ENCODE data around the gene PRKCH.

PRKCH gene

DNA sequence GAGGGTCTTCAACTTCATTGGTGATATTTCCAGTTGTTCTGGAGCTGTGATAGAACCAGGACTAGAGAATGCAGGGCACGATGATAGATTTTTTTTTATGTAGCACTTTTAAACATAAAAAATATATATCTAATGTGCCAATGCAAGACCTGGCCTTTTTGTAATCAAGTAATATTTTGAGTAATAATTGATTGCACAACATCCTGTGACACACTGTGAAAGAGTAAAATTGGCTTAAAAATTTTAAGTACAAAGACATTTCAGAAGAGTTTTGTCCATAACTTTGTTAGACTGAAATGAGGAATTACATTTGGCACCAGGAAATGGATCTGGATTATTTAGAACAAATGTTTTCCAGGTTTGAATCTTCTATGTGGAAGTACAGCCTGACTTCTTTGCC lies 22.1 kb downstream of the PRKCH start:
- TF ChIP-seq ZNF292 (tag by site-specific recombination; IDR thresholded peaks at IDR 0.05; ENCODE audit: borderline replicate concordance, low read depth) (no peak), ZNF830 (tag by site-specific recombination; IDR thresholded peaks at IDR 0.05; ENCODE audit: low read depth) (no peak), ZNF558 (tag by site-specific recombination; IDR thresholded peaks at IDR 0.05) (no peak), ZBTB20 (tag by site-specific recombination; IDR thresholded peaks at IDR 0.05) (no peak), KLF16 (tag by site-specific recombination; IDR thresholded peaks at IDR 0.05) (no peak), ZNF19 (tag by site-specific recombination; IDR thresholded peaks at IDR 0.05; ENCODE audit: low read depth) (no peak), ZFP41 (tag by site-specific recombination; IDR thresholded peaks at IDR 0.05; ENCODE audit: borderline replicate concordance) (no peak), ZNF175 (tag by site-specific recombination; IDR thresholded peaks at IDR 0.05) (no peak), ZNF677 (tag by site-specific recombination; IDR thresholded peaks at IDR 0.05) (no peak), SETDB1 (IDR thresholded peaks at IDR 0.05; ENCODE audit: insufficient read length, low read length) (no peak), ZNF530 (tag by site-specific recombination; IDR thresholded peaks at IDR 0.05; ENCODE audit: low read depth) (no peak), ZNF621 (tag by site-specific recombination; IDR thresholded peaks at IDR 0.05) (no peak)
- TF ChIP-seq, protein P1, sequence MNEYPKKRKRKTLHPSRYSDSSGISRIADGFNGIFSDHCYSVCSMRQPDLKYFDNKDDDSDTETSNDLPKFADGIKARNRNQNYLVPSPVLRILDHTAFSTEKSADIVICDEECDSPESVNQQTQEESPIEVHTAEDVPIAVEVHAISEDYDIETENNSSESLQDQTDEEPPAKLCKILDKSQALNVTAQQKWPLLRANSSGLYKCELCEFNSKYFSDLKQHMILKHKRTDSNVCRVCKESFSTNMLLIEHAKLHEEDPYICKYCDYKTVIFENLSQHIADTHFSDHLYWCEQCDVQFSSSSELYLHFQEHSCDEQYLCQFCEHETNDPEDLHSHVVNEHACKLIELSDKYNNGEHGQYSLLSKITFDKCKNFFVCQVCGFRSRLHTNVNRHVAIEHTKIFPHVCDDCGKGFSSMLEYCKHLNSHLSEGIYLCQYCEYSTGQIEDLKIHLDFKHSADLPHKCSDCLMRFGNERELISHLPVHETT (tag by site-specific recombination; IDR thresholded peaks at IDR 0.05), result no peak
- H3K27ac ChIP-seq (ENCODE audit: extremely low read depth, low read depth, low read length), result no peak overlapping the region
- H3K4me3 ChIP-seq (ENCODE audit: low read depth, low read length), result no peak overlapping the region
- ChIA-PET CTCF (interaction anchor here (0.6 kb wide), 2 partner anchors 10 to 722 kb away, joined by 3 read pairs; no protein-coding TSS in a partner anchor), POLR2A (no interaction called here)
- H3K9me3 ChIP-seq (ENCODE audit: control insufficient read depth, insufficient read depth, low read depth, low read length), result no peaks in the 10 kb centered on the region
- H3K4me1 ChIP-seq (ENCODE audit: control insufficient read depth, insufficient read depth, low read length), result peaks cover 4% of the 10 kb centered on the region; the same call in 1 of the 2 replicates
- no peaks in the 10 kb centered on the region for H3K36me3 ChIP-seq (ENCODE audit: control insufficient read depth in 2 of 2, insufficient read depth in 1 of 2, low read length in 2 of 2)

DNA sequence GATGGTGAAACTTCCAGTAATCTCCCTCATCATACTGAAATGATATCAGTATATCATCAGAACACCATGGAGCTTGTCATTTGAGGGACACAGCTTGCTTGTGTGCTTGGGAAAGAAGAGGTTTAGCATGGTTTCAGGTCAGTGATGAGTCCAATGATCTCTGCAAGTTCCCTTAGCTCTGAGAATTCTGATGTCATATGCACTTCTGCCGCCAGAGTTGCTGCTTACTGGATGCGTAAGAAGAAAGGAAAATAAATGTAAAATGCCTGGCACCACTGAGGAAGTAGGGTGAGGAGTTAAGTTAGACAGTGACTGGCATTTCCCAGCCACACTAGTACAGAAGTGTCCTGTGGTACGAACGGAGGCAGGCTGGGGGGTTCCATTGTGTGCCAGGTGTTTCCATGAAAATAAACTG lies 22.6 kb downstream of the PRKCH start:
- no peak overlapping the region for H3K4me3 ChIP-seq (ENCODE audit: low read depth, low read length)
- no peak overlapping the region for H3K27ac ChIP-seq (ENCODE audit: extremely low read depth, low read depth, low read length)
- POLR2A ChIA-PET, result no interaction called here
- CTCF ChIA-PET, result interaction anchor here (0.6 kb wide), 2 partner anchors 10 to 723 kb away, joined by 3 read pairs; no protein-coding TSS in a partner anchor
- peaks cover 4% of the 10 kb centered on the region; the same call in 1 of the 2 replicates for H3K4me1 ChIP-seq (ENCODE audit: control insufficient read depth, insufficient read depth, low read length)
- H3K9me3 ChIP-seq (ENCODE audit: control insufficient read depth, insufficient read depth, low read depth, low read length), result no peaks in the 10 kb centered on the region; the same call in 1 of the 2 replicates
- TF ChIP-seq ZNF514 (tag by site-specific recombination; IDR thresholded peaks at IDR 0.05), result no peak
- TF ChIP-seq, protein P2, sequence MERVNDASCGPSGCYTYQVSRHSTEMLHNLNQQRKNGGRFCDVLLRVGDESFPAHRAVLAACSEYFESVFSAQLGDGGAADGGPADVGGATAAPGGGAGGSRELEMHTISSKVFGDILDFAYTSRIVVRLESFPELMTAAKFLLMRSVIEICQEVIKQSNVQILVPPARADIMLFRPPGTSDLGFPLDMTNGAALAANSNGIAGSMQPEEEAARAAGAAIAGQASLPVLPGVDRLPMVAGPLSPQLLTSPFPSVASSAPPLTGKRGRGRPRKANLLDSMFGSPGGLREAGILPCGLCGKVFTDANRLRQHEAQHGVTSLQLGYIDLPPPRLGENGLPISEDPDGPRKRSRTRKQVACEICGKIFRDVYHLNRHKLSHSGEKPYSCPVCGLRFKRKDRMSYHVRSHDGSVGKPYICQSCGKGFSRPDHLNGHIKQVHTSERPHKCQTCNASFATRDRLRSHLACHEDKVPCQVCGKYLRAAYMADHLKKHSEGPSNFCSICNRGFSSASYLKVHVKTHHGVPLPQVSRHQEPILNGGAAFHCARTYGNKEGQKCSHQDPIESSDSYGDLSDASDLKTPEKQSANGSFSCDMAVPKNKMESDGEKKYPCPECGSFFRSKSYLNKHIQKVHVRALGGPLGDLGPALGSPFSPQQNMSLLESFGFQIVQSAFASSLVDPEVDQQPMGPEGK (tag by site-specific recombination; IDR thresholded peaks at IDR 0.05), result no peak
- TF ChIP-seq TCF7L2 (IDR thresholded peaks at IDR 0.05; ENCODE audit: borderline replicate concordance, low read depth, low read length), result no peak
- TF ChIP-seq, protein P3, sequence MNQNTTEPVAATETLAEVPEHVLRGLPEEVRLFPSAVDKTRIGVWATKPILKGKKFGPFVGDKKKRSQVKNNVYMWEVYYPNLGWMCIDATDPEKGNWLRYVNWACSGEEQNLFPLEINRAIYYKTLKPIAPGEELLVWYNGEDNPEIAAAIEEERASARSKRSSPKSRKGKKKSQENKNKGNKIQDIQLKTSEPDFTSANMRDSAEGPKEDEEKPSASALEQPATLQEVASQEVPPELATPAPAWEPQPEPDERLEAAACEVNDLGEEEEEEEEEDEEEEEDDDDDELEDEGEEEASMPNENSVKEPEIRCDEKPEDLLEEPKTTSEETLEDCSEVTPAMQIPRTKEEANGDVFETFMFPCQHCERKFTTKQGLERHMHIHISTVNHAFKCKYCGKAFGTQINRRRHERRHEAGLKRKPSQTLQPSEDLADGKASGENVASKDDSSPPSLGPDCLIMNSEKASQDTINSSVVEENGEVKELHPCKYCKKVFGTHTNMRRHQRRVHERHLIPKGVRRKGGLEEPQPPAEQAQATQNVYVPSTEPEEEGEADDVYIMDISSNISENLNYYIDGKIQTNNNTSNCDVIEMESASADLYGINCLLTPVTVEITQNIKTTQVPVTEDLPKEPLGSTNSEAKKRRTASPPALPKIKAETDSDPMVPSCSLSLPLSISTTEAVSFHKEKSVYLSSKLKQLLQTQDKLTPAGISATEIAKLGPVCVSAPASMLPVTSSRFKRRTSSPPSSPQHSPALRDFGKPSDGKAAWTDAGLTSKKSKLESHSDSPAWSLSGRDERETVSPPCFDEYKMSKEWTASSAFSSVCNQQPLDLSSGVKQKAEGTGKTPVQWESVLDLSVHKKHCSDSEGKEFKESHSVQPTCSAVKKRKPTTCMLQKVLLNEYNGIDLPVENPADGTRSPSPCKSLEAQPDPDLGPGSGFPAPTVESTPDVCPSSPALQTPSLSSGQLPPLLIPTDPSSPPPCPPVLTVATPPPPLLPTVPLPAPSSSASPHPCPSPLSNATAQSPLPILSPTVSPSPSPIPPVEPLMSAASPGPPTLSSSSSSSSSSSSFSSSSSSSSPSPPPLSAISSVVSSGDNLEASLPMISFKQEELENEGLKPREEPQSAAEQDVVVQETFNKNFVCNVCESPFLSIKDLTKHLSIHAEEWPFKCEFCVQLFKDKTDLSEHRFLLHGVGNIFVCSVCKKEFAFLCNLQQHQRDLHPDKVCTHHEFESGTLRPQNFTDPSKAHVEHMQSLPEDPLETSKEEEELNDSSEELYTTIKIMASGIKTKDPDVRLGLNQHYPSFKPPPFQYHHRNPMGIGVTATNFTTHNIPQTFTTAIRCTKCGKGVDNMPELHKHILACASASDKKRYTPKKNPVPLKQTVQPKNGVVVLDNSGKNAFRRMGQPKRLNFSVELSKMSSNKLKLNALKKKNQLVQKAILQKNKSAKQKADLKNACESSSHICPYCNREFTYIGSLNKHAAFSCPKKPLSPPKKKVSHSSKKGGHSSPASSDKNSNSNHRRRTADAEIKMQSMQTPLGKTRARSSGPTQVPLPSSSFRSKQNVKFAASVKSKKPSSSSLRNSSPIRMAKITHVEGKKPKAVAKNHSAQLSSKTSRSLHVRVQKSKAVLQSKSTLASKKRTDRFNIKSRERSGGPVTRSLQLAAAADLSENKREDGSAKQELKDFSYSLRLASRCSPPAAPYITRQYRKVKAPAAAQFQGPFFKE (tag by site-specific recombination; IDR thresholded peaks at IDR 0.05; ENCODE audit: borderline replicate concordance), result no peak
- no peak for TF ChIP-seq ZBTB8A (tag by site-specific recombination; IDR thresholded peaks at IDR 0.05)
- TF ChIP-seq BCL11A (tag by site-specific recombination; IDR thresholded peaks at IDR 0.05; ENCODE audit: low read depth), result no peak
- TF ChIP-seq MEIS1 (CRISPR knock-in tag; IDR thresholded peaks at IDR 0.05; ENCODE audit: borderline replicate concordance), result no peak
- TF ChIP-seq KLF9 (tag by site-specific recombination; IDR thresholded peaks at IDR 0.05; ENCODE audit: low read depth), result no peak
- no peak for TF ChIP-seq ZSCAN30 (tag by site-specific recombination; IDR thresholded peaks at IDR 0.05)
- no peak for TF ChIP-seq ZNF558 (tag by site-specific recombination; IDR thresholded peaks at IDR 0.05)
- no peaks in the 10 kb centered on the region for H3K36me3 ChIP-seq (ENCODE audit: control insufficient read depth in 2 of 2, insufficient read depth in 1 of 2, low read length in 2 of 2)
